Keratinocyte (primary cell): ENCODE measurements around the gene PHLDA3.

Experiments
- CTCF ChIP-seq, 3 experiments: IDR thresholded peaks in 1 of 3; conservative IDR thresholded peaks in 1 of 3; optimal IDR thresholded peaks in 1 of 3; 2 replicates in 2 of 3; 3 replicates in 1 of 3; pipeline versions ENCODE3 to v1.5.1; 2011; ENCODE audit warnings: low read length in 3 of 3, mild to moderate bottlenecking in 3 of 3, moderate library complexity in 2 of 3, control low read depth in 1 of 3, inconsistent platforms in 1 of 3; ENCODE audit not compliant: insufficient read depth in 2 of 3; ENCODE audit errors: extremely low read depth in 1 of 3
- EZH2 ChIP-seq: IDR thresholded peaks from one replicate; pipeline ENCODE4 v1.6.1; 2012; ENCODE audit warnings: inconsistent platforms, mild to moderate bottlenecking, low read length, moderate library complexity

- TF ChIP-seq CTCF (optimal IDR thresholded peaks at IDR 0.05 in 1 of 3, IDR thresholded peaks at IDR 0.05 in 1 of 3, conservative IDR thresholded peaks at IDR 0.05 in 1 of 3; ENCODE audit: extremely low read depth in 1 of 3, insufficient read depth in 2 of 3, low read length in 3 of 3) (no peak), EZH2 (no peak)
Measured at GRCh38 chr1:201515062-201515750, 46.2 kb upstream of the PHLDA3 start.
